ENCODE results near the gene UNC80. TPM values are rescaled to one million over a fixed set of nuclear protein-coding genes. Genes with fewer than 3 reads are reported as not detected.

UNC80 gene
- total and polyA plus RNA-seq, 2 of the 4 experiments (the other 2 are of a cell fraction): not detected

DNA sequence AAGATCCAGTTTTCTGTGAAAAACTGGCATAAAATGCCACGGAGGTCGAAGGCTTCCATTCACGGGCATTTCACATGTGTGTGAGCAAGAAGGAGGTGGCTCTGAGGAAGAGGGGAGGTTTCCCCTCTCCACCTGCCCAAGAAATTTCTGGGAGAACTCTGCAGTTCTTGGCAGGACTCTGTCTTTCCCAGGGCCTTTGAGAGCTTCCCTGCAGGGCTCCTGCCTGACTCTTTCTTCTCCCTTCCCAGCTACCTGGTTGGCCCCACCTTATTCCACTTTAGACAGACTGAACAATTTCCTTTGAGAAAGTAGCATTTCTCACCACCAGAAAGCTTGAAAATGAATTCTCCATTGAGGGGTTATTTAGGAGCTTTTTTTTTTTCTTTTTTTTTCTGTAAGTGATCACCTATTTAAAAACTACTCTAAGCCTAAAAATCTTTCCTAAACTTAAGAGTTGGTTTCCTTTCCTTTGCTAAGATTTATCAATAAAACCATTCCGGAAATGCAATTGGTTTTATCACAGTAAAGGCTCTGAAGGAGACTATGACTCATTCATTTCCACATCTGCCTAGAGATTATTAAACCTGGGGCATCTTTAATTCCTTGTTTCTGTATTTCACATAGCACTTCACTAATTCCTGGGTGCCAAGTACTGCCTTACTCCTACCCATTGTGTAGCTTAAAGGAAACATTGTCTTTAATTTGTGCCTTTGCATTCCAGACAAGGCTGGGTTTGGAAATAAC lies 59.3 kb downstream of the UNC80 start:
- CTCF ChIA-PET: no interaction called here
- ATAC-seq (ENCODE audit: low read depth): no peak
- in situ Hi-C loops (cut with MboI; ENCODE audit: low sequenced_read_pairs): no loop called here

More for the DNA sequence above, 59.3 kb downstream of the UNC80 start:
- H4K8ac ChIP-seq (ENCODE audit: low read depth in 2 of 2, low read length in 2 of 2): no peak overlapping the region
- POLR2A ChIA-PET (ENCODE audit: unreplicated experiment): no interaction called here
- DNase-seq: no peak
- H3K79me1 ChIP-seq (ENCODE audit: low read depth in 1 of 2, low read length in 2 of 2): no peaks in the 10 kb centered on the region
- dilution Hi-C loops (cut with HindIII; ENCODE audit: low sequenced_read_pairs, unreplicated experiment): no loop called here
- H3K23ac ChIP-seq (ENCODE audit: low read depth, low read length): no peak overlapping the region
- no peak overlapping the region for H3K9ac ChIP-seq (ENCODE audit: low read depth, low read length)
- intact Hi-C loops (cut with micrococcal nuclease): no loop called here
- no peak overlapping the region for H3K4me2 ChIP-seq (ENCODE audit: low read depth, low read length)
- H2AFZ ChIP-seq (replicated peaks; ENCODE audit: low read length, poor library complexity): no peak overlapping the region
- no peak overlapping the region for H3K18ac ChIP-seq (ENCODE audit: low read depth, low read length)
- H3K27me3 ChIP-seq (ENCODE audit: control insufficient read depth, insufficient read depth, low read length): no peaks in the 10 kb centered on the region
- H3K27ac ChIP-seq (ENCODE audit: insufficient read depth, low read length): no peak overlapping the region
- H3K56ac ChIP-seq (ENCODE audit: extremely low read depth, insufficient read depth, low read length): no peak overlapping the region
- no peak overlapping the region for H4K91ac ChIP-seq (ENCODE audit: insufficient read depth, low read depth, low read length)
- H2BK20ac ChIP-seq (ENCODE audit: low read depth, low read length): no peak overlapping the region
- no peak overlapping the region for H2BK5ac ChIP-seq (ENCODE audit: low read depth, low read length, poor library complexity, severe bottlenecking)
- H2AK5ac ChIP-seq (ENCODE audit: low read depth, low read length): no peak overlapping the region
- no peak overlapping the region for H2AK9ac ChIP-seq (replicated peaks; ENCODE audit: low read depth, low read length, poor library complexity)
- H3K4me1 ChIP-seq (ENCODE audit: control insufficient read depth, insufficient read depth, low read length): no peaks in the 10 kb centered on the region
- H3K4ac ChIP-seq (ENCODE audit: low read depth, low read length): no peak overlapping the region
- no peaks in the 10 kb centered on the region for H3K9me3 ChIP-seq (ENCODE audit: control insufficient read depth, insufficient read depth, low read length)
- H2BK120ac ChIP-seq (ENCODE audit: low read depth, low read length): no peak overlapping the region
- H4K5ac ChIP-seq (ENCODE audit: low read depth, low read length): no peak overlapping the region
- no peaks in the 10 kb centered on the region for H4K20me1 ChIP-seq (ENCODE audit: insufficient read depth, low read length)
- no peak overlapping the region for H3K14ac ChIP-seq (replicated peaks; ENCODE audit: low read depth, low read length)
- no CpG with 5 or more reads among the region's 4 CpGs for WGBS, 2 experiments (ENCODE audit: extremely low coverage in 2 of 2, insufficient read length in 1 of 2)
- BruUV-seq (replicated peaks): no TSS peak
- H3K9me1 ChIP-seq (ENCODE audit: insufficient read depth, low read length): no peaks in the 10 kb centered on the region
- H2BK15ac ChIP-seq (ENCODE audit: low read depth, low read length): no peak overlapping the region
- H3K4me3 ChIP-seq (ENCODE audit: insufficient read depth, low read depth, low read length): no peak overlapping the region
- no peak for TF ChIP-seq MAFK (IDR thresholded peaks at IDR 0.05; ENCODE audit: low read depth, low read length)
- no peak for TF ChIP-seq BHLHE40 (IDR thresholded peaks at IDR 0.05; ENCODE audit: low read depth, low read length)
- TF ChIP-seq SMC3 (IDR thresholded peaks at IDR 0.05; ENCODE audit: low read depth, low read length): no peak
- TF ChIP-seq, protein P1, sequence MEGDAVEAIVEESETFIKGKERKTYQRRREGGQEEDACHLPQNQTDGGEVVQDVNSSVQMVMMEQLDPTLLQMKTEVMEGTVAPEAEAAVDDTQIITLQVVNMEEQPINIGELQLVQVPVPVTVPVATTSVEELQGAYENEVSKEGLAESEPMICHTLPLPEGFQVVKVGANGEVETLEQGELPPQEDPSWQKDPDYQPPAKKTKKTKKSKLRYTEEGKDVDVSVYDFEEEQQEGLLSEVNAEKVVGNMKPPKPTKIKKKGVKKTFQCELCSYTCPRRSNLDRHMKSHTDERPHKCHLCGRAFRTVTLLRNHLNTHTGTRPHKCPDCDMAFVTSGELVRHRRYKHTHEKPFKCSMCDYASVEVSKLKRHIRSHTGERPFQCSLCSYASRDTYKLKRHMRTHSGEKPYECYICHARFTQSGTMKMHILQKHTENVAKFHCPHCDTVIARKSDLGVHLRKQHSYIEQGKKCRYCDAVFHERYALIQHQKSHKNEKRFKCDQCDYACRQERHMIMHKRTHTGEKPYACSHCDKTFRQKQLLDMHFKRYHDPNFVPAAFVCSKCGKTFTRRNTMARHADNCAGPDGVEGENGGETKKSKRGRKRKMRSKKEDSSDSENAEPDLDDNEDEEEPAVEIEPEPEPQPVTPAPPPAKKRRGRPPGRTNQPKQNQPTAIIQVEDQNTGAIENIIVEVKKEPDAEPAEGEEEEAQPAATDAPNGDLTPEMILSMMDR (conservative IDR thresholded peaks at IDR 0.05; ENCODE audit: low read depth, low read length): no peak
- TF ChIP-seq ELK1 (IDR thresholded peaks at IDR 0.05; ENCODE audit: borderline replicate concordance, low read depth, low read length): no peak
- TF ChIP-seq MXI1 (IDR thresholded peaks at IDR 0.05; ENCODE audit: borderline replicate concordance, low read depth, low read length): no peak
- TF ChIP-seq RCOR1 (IDR thresholded peaks at IDR 0.05; ENCODE audit: insufficient replicate concordance, low read length): no peak
- no peak for TF ChIP-seq POLR2A (IDR thresholded peaks at IDR 0.05; ENCODE audit: low read depth, low read length)
- TF ChIP-seq, protein P2, sequence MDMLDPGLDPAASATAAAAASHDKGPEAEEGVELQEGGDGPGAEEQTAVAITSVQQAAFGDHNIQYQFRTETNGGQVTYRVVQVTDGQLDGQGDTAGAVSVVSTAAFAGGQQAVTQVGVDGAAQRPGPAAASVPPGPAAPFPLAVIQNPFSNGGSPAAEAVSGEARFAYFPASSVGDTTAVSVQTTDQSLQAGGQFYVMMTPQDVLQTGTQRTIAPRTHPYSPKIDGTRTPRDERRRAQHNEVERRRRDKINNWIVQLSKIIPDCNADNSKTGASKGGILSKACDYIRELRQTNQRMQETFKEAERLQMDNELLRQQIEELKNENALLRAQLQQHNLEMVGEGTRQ (IDR thresholded peaks at IDR 0.05; ENCODE audit: low read depth, low read length): no peak
- TF ChIP-seq RFX5 (IDR thresholded peaks at IDR 0.05; ENCODE audit: low read depth, low read length): no peak
- TF ChIP-seq CEBPB (IDR thresholded peaks at IDR 0.05; ENCODE audit: low read depth, low read length): no peak
- TF ChIP-seq CHD1 (IDR thresholded peaks at IDR 0.05; ENCODE audit: low read depth, low read length): no peak
- TF ChIP-seq FOS (IDR thresholded peaks at IDR 0.05; ENCODE audit: low read depth, low read length): no peak
- TF ChIP-seq RAD21 (IDR thresholded peaks at IDR 0.05; ENCODE audit: low read length): no peak
- no peak for TF ChIP-seq NFE2L2 (IDR thresholded peaks at IDR 0.05; ENCODE audit: low read depth, low read length)
- TF ChIP-seq MAZ (IDR thresholded peaks at IDR 0.05; ENCODE audit: borderline replicate concordance, low read depth, low read length): no peak
- H3K36me3 ChIP-seq (ENCODE audit: control insufficient read depth, insufficient read depth, low read length): no peaks in the 10 kb centered on the region

All from IMR-90 (cell line).